Stimulated activated CD8-positive, alpha-beta memory T cell treated with anti-CD3 and anti-CD28 coated beads, Interleukin-4, amount 100 ng/mL, for 1 hour (primary cell): ENCODE results near the gene ASF1B.

Source experiments
- DNase-seq, 2 donors: peaks; one replicate each; pipeline ENCODE4 v3.0.0-alpha.2; 2020; ENCODE audit warnings: low read depth in 2 of 2, low spot score in 1 of 2

The ASF1B gene

GRCh38 chr19:14138576-14139265 lies 2.3 kb upstream of the ASF1B start:
- DNase-seq: no peak

- no peak for DNase-seq
Observed at GRCh38 chr19:14135985-14136508, 342 bp downstream of the ASF1B start.

GRCh38 chr19:14135355-14135754 lies 1.0 kb downstream of the ASF1B start:
- no peak for DNase-seq

- no peak for DNase-seq
Observed at GRCh38 chr19:14127929-14128509, 8.4 kb downstream of the ASF1B start.

GRCh38 chr19:14127176-14127575 lies 9.2 kb downstream of the ASF1B start:
- DNase-seq: no peak

GRCh38 chr19:14122924-14123323 lies 13.5 kb downstream of the ASF1B start:
- no peak for DNase-seq

GRCh38 chr19:14120497-14120780 lies 15.9 kb downstream of the ASF1B start:
- DNase-seq: no peak

- DNase-seq: no peak
Observed at GRCh38 chr19:14119644-14120496, 16.5 kb downstream of the ASF1B start.

GRCh38 chr19:14119146-14119545 lies 17.2 kb downstream of the ASF1B start:
- no peak for DNase-seq

GRCh38 chr19:14118165-14119051 lies 18.0 kb downstream of the ASF1B start:
- no peak for DNase-seq

- DNase-seq: peak; percentile 96 to 98
Observed at GRCh38 chr19:14117668-14118164, 18.7 kb downstream of the ASF1B start, which contains the start of gene PRKACA. PRKACA (minus strand) TSS chr19:14117762; CDS start chr19:14117547, 215 bp downstream.

GRCh38 chr19:14116918-14117578 lies 19.3 kb downstream of the ASF1B start:
- no peak for DNase-seq

- DNase-seq: no peak
Observed at GRCh38 chr19:14116525-14116917, 19.9 kb downstream of the ASF1B start.

GRCh38 chr19:14115756-14116155 lies 20.6 kb downstream of the ASF1B start:
- DNase-seq: no peak

GRCh38 chr19:14114854-14115253 lies 21.5 kb downstream of the ASF1B start:
- no peak for DNase-seq

GRCh38 chr19:14114439-14114838 lies 21.9 kb downstream of the ASF1B start:
- no peak for DNase-seq

- no peak for DNase-seq
Observed at GRCh38 chr19:14113762-14114414, 22.5 kb downstream of the ASF1B start.

- no peak for DNase-seq
Observed at GRCh38 chr19:14112809-14113385, 23.5 kb downstream of the ASF1B start.

GRCh38 chr19:14112051-14112808 lies 24.2 kb downstream of the ASF1B start:
- DNase-seq: no peak
